ENCODE measurements around the gene FARP1.

FARP1 gene

GRCh38 chr13:98397221-98397620 is 254.3 kb downstream of the FARP1 start:
- H3K4me3 ChIP-seq (ENCODE audit: control insufficient read depth, low read depth, low read length), result no peak overlapping the region
- DNase-seq (ENCODE audit: low read depth), result peak; percentile 12
- peak; percentile 24 for TF ChIP-seq CTCF (conservative IDR thresholded peaks at IDR 0.05; ENCODE audit: control insufficient read depth, insufficient read depth, low read depth, low read length)

- no peak overlapping the region for H3K4me3 ChIP-seq (ENCODE audit: control insufficient read depth, low read depth, low read length)
- DNase-seq (ENCODE audit: low read depth), result no peak
- no peak for TF ChIP-seq CTCF (conservative IDR thresholded peaks at IDR 0.05; ENCODE audit: control insufficient read depth, insufficient read depth, low read depth, low read length)
Measured at GRCh38 chr13:98397861-98398260, 255.0 kb downstream of the FARP1 start.

GRCh38 chr13:98398581-98398980 is 255.7 kb downstream of the FARP1 start:
- DNase-seq (ENCODE audit: low read depth), result no peak
- H3K4me3 ChIP-seq (ENCODE audit: control insufficient read depth, low read depth, low read length), result no peak overlapping the region
- no peak for TF ChIP-seq CTCF (conservative IDR thresholded peaks at IDR 0.05; ENCODE audit: control insufficient read depth, insufficient read depth, low read depth, low read length)

GRCh38 chr13:98399756-98400155 is 256.9 kb downstream of the FARP1 start:
- no peak for DNase-seq (ENCODE audit: low read depth)
- H3K4me3 ChIP-seq (ENCODE audit: control insufficient read depth, low read depth, low read length), result no peak overlapping the region
- no peak for TF ChIP-seq CTCF (conservative IDR thresholded peaks at IDR 0.05; ENCODE audit: control insufficient read depth, insufficient read depth, low read depth, low read length)

- DNase-seq (ENCODE audit: low read depth), result no peak
- no peak for TF ChIP-seq CTCF (conservative IDR thresholded peaks at IDR 0.05; ENCODE audit: control insufficient read depth, insufficient read depth, low read depth, low read length)
- H3K4me3 ChIP-seq (ENCODE audit: control insufficient read depth, low read depth, low read length), result no peak overlapping the region
Measured at GRCh38 chr13:98401934-98402333, 259.0 kb downstream of the FARP1 start.

- TF ChIP-seq CTCF (conservative IDR thresholded peaks at IDR 0.05; ENCODE audit: control insufficient read depth, insufficient read depth, low read depth, low read length), result no peak
- no peak for DNase-seq (ENCODE audit: low read depth)
- no peak overlapping the region for H3K4me3 ChIP-seq (ENCODE audit: control insufficient read depth, low read depth, low read length)
Measured at GRCh38 chr13:98403076-98403475, 260.2 kb downstream of the FARP1 start.

- DNase-seq (ENCODE audit: low read depth), result peak; percentile 25
- TF ChIP-seq CTCF (conservative IDR thresholded peaks at IDR 0.05; ENCODE audit: control insufficient read depth, insufficient read depth, low read depth, low read length), result no peak
- no peak overlapping the region for H3K4me3 ChIP-seq (ENCODE audit: control insufficient read depth, low read depth, low read length)
Measured at GRCh38 chr13:98405107-98405571, 262.2 kb downstream of the FARP1 start.
